K562 (cell line): ENCODE data around the gene NRXN3. TPM values are rescaled to one million over a fixed set of nuclear protein-coding genes. Genes with fewer than 3 reads are reported as not detected.

Experiments used
- CTCF ChIP-seq, 3 experiments: IDR thresholded peaks in 2 of 3; conservative IDR thresholded peaks in 1 of 3; 2 replicates each; pipeline ENCODE4 v1.5.1; 2011 to 2012; ENCODE audit warnings: low read length in 3 of 3, mild to moderate bottlenecking in 3 of 3, control low read depth in 2 of 3, improper control_type of control experiment in 1 of 3, inconsistent platforms in 1 of 3, low read depth in 1 of 3, mixed read lengths in 1 of 3, moderate library complexity in 1 of 3; ENCODE audit not compliant: insufficient read depth in 2 of 3
- KDM1A ChIP-seq, 2 experiments: fragments of 450-650 bp; IDR thresholded peaks; 2 replicates each; pipeline ENCODE4 v1.6.1; 2016; ENCODE audit warnings: mild to moderate bottlenecking in 2 of 2
- MAFK ChIP-seq: IDR thresholded peaks from 2 replicates; pipeline ENCODE4 v1.6.1; 2011; ENCODE audit warnings: low read length, improper control_type of control experiment
- POLR2AphosphoS2 ChIP-seq: IDR thresholded peaks from 2 replicates; pipeline ENCODE4 v1.6.1; 2012; ENCODE audit warnings: low read length, improper control_type of control experiment
- SMARCE1 ChIP-seq: fragments of 450-650 bp; IDR thresholded peaks from 2 replicates; pipeline ENCODE4 v1.7.1; 2016; ENCODE audit warnings: mild to moderate bottlenecking
- SREBF2 ChIP-seq: sonication (generic); formaldehyde crosslinking; IDR thresholded peaks from 2 replicates; pipeline ENCODE4 v1.4.0; 2020; ENCODE audit warnings: mild to moderate bottlenecking, missing genetic modification reagents
- ZNF398 ChIP-seq: fragments of 250-450 bp; sonication (Bioruptor Pico); IDR thresholded peaks from 2 replicates; pipeline ENCODE4 v1.8.0; 2021; ENCODE audit warnings: moderate library complexity, mild to moderate bottlenecking, inconsistent platforms
- polyA plus RNA-seq, 8 experiments: library from polyadenylated mRNA; depleted of rRNA in 4 of 8; stranded (reverse) in 5 of 8; unstranded in 3 of 8; fragments of >200 nt; fragmentation: Nextera tagmentation in 2 of 8; fragmentation: Illumina TruSeq in 1 of 8; extraction: Ambion mirVana in 2 of 8; extraction: Trizol in 1 of 8; gene quantifications; 2 replicates each; pipeline versions ENCODE4 v1.2.1 to v1.2.3, GENCODE V29; 2011 to 2014; ENCODE audit warnings: inconsistent platforms in 1 of 8, missing spikeins in 1 of 8
- total RNA-seq, 7 experiments: library from RNA; depleted of rRNA in 6 of 7; stranded (reverse); fragments of >200 nt in 6 of 7; fragmentation: Illumina TruSeq in 2 of 7; extraction: Trizol in 2 of 7; gene quantifications; 2 replicates each; pipeline versions ENCODE4 v1.2.1 to v1.2.3, GENCODE V29; 2011 to 2021; ENCODE audit warnings: low replicate concordance in 1 of 7
- TF ChIP-seq, protein P1 (sequence below): sonication (generic); formaldehyde crosslinking; IDR thresholded peaks from 2 replicates; pipeline ENCODE4 v1.8.0; 2022; ENCODE audit warnings: mild to moderate bottlenecking, missing genetic modification reagents
- TF ChIP-seq, protein P2 (sequence below): sonication (generic); formaldehyde crosslinking; IDR thresholded peaks from 2 replicates; pipeline ENCODE4 v1.5.0; 2020; ENCODE audit warnings: missing genetic modification reagents

NRXN3 gene
- total and polyA plus RNA-seq, 9 of the 15 experiments (the other 6 are each of a cell fraction or from before 2014, with no cell fraction given): 0.09 TPM; not detected in 8

DNA sequence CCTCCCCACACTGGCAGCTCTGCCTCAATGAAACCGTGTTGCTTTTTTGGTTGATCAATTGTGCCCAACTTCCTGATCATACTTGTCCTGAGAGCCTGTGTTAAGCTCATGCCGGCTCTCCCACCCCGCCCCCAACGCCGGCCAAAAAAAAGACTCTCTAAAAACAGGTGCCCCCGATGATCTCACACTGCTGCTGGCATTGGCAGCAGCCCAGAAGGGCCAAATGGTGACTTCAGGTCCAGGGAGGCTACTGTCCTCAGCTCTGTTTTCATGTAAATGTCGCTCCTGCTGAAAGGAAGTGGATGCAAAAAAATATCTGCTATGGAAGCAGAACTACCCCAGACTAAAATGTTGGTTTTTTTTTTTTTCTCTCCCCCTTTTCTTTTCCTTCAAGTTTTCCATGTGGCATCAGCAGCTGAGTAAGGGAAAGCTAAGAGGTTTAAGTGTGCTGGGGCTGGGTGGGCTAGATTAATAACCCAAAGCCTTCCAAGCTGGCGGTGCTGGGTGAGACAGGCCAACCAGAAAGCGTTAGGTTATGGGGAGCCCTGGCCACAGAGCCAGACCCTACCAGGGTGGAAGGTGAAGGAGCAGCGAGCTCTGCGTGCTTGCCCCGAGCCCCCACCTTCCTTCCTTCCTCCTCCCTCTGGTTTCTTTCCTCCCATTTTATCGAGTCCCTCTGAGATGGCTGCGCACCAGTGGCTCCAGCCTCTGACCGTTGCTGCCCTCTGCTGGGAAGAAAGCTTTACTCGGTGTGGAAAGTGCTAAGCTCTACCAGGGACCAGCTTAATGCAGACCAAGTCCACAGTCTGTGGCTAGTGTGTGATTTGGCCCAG is 396.1 kb downstream of the NRXN3 start (continued):
- TF ChIP-seq ZNF398 (CRISPR knock-in tag) (no peak), MAFK (no peak), SMARCE1 (no peak), CTCF (IDR thresholded peaks at IDR 0.05 in 2 of 3, conservative IDR thresholded peaks at IDR 0.05 in 1 of 3; ENCODE audit: insufficient read depth in 2 of 3, low read depth in 1 of 3, low read length in 3 of 3) (peak; percentile 71 to 75 (median 72)), KDM1A (IDR thresholded peaks at IDR 0.05) (no peak), SREBF2 (CRISPR knock-in tag) (no peak), POLR2AphosphoS2 (no peak)
- TF ChIP-seq, protein P1, sequence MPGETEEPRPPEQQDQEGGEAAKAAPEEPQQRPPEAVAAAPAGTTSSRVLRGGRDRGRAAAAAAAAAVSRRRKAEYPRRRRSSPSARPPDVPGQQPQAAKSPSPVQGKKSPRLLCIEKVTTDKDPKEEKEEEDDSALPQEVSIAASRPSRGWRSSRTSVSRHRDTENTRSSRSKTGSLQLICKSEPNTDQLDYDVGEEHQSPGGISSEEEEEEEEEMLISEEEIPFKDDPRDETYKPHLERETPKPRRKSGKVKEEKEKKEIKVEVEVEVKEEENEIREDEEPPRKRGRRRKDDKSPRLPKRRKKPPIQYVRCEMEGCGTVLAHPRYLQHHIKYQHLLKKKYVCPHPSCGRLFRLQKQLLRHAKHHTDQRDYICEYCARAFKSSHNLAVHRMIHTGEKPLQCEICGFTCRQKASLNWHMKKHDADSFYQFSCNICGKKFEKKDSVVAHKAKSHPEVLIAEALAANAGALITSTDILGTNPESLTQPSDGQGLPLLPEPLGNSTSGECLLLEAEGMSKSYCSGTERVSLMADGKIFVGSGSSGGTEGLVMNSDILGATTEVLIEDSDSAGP (CRISPR knock-in tag): no peak
- TF ChIP-seq, protein P2, sequence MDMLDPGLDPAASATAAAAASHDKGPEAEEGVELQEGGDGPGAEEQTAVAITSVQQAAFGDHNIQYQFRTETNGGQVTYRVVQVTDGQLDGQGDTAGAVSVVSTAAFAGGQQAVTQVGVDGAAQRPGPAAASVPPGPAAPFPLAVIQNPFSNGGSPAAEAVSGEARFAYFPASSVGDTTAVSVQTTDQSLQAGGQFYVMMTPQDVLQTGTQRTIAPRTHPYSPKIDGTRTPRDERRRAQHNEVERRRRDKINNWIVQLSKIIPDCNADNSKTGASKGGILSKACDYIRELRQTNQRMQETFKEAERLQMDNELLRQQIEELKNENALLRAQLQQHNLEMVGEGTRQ (CRISPR knock-in tag): no peak
